Measurements from ENCODE around the gene AGAP1. TPM values are rescaled to one million over a fixed set of nuclear protein-coding genes. Genes with fewer than 3 reads are reported as not detected.

The AGAP1 gene
- total RNA-seq, 2 donors from 2014 or later: 32.8 to 34.7 TPM

- peaks cover 28% of the 10 kb centered on the region for H3K36me3 ChIP-seq (ENCODE audit: control insufficient read depth, insufficient read depth, low read length)
- H3K36me3 Mint-ChIP-seq (ENCODE audit: low read depth): peaks cover 38% of the 10 kb centered on the region
- H3K9me3 ChIP-seq (ENCODE audit: control insufficient read depth, low read length): peaks cover 4% of the 10 kb centered on the region
- no peak for DNase-seq
- 94 to 97% methylated on average over 17 of the region's 17 CpGs for WGBS, 2 experiments (ENCODE audit: insufficient coverage in 1 of 2, insufficient read length in 1 of 2)
- no peak overlapping the region for H3K4me3 Mint-ChIP-seq
- H3K4me3 ChIP-seq (ENCODE audit: low read length): no peak overlapping the region
- peaks cover 5% of the 10 kb centered on the region for H3K4me1 Mint-ChIP-seq
- H3K9me3 Mint-ChIP-seq: no peaks in the 10 kb centered on the region
- TF ChIP-seq CTCF (conservative IDR thresholded peaks at IDR 0.05): no peak
- H3K9ac ChIP-seq (ENCODE audit: extremely low read depth, low read length, poor library complexity, severe bottlenecking): no peak overlapping the region
- no peaks in the 10 kb centered on the region for H3K27me3 ChIP-seq (ENCODE audit: control insufficient read depth, insufficient read depth, low read length, poor library complexity, severe bottlenecking)
- no peak overlapping the region for H3K27ac ChIP-seq (ENCODE audit: low read depth, low read length)
- no peaks in the 10 kb centered on the region for H3K4me1 ChIP-seq (ENCODE audit: control insufficient read depth, insufficient read depth, low read length)
- no peak overlapping the region for H3K27ac Mint-ChIP-seq
- H3K27me3 Mint-ChIP-seq (ENCODE audit: insufficient read depth): peaks cover 19% of the 10 kb centered on the region
Observed at GRCh38 chr2:235799281-235799680, 305.4 kb downstream of the AGAP1 start.

GRCh38 chr2:235802542-235802941 lies 308.7 kb downstream of the AGAP1 start:
- Histone ChIP-seq H3K27me3 (ENCODE audit: control insufficient read depth, insufficient read depth, low read length, poor library complexity, severe bottlenecking) (peaks cover 19% of the 10 kb centered on the region), H3K27ac (ENCODE audit: low read depth, low read length) (no peak overlapping the region), H3K9me3 (ENCODE audit: control insufficient read depth, low read length) (peaks cover 4% of the 10 kb centered on the region), H3K36me3 (ENCODE audit: control insufficient read depth, insufficient read depth, low read length) (peaks cover 26% of the 10 kb centered on the region), H3K4me3 (ENCODE audit: low read length) (no peak overlapping the region), H3K9ac (ENCODE audit: extremely low read depth, low read length, poor library complexity, severe bottlenecking) (no peak overlapping the region), H3K4me1 (ENCODE audit: control insufficient read depth, insufficient read depth, low read length) (peaks cover 5% of the 10 kb centered on the region)
- no peak for TF ChIP-seq CTCF (conservative IDR thresholded peaks at IDR 0.05)
- H3K27ac Mint-ChIP-seq: no peak overlapping the region
- peaks cover 50% of the 10 kb centered on the region for H3K36me3 Mint-ChIP-seq (ENCODE audit: low read depth)
- H3K4me1 Mint-ChIP-seq: peaks cover 19% of the 10 kb centered on the region
- DNase-seq: no peak
- no peak overlapping the region for H3K4me3 Mint-ChIP-seq
- no peaks in the 10 kb centered on the region for H3K9me3 Mint-ChIP-seq
- peaks cover 49% of the 10 kb centered on the region for H3K27me3 Mint-ChIP-seq (ENCODE audit: insufficient read depth)

- H3K27ac Mint-ChIP-seq: no peak overlapping the region
Observed at GRCh38 chr2:235803028-235803427, 309.2 kb downstream of the AGAP1 start.

More at GRCh38 chr2:235803028-235803427, 309.2 kb downstream of the AGAP1 start:
- Mint-ChIP-seq H3K4me3 (no peak overlapping the region), H3K36me3 (ENCODE audit: low read depth) (peaks cover 48% of the 10 kb centered on the region), H3K9me3 (no peaks in the 10 kb centered on the region), H3K4me1 (peaks cover 19% of the 10 kb centered on the region), H3K27me3 (ENCODE audit: insufficient read depth) (peaks cover 52% of the 10 kb centered on the region)
- Histone ChIP-seq H3K4me3 (ENCODE audit: low read length) (no peak overlapping the region), H3K27me3 (ENCODE audit: control insufficient read depth, insufficient read depth, low read length, poor library complexity, severe bottlenecking) (peaks cover 24% of the 10 kb centered on the region), H3K4me1 (ENCODE audit: control insufficient read depth, insufficient read depth, low read length) (peaks cover 5% of the 10 kb centered on the region), H3K36me3 (ENCODE audit: control insufficient read depth, insufficient read depth, low read length) (peaks cover 27% of the 10 kb centered on the region), H3K9me3 (ENCODE audit: control insufficient read depth, low read length) (peaks cover 4% of the 10 kb centered on the region), H3K9ac (ENCODE audit: extremely low read depth, low read length, poor library complexity, severe bottlenecking) (no peak overlapping the region), H3K27ac (ENCODE audit: low read depth, low read length) (no peak overlapping the region)
- no peak for DNase-seq
- WGBS, 2 experiments (ENCODE audit: insufficient coverage in 1 of 2, insufficient read length in 1 of 2): 92% methylated on average over 1 of the region's 1 CpG; no CpG with 5 or more reads in 1 of the 2 experiments
- peak; percentile 38 for TF ChIP-seq CTCF (conservative IDR thresholded peaks at IDR 0.05)

All from endodermal cell (in vitro differentiated cells).